GM12873 (cell line): ENCODE measurements around the gene KRTAP5-3.

Experiments
- TF ChIP-seq, protein P1 (sequence below): IDR thresholded peaks from 2 replicates; pipeline ENCODE4 v1.5.1; 2012; ENCODE audit warnings: low read depth, mild to moderate bottlenecking, moderate library complexity, low read length, control low read depth; ENCODE audit not compliant: insufficient read depth; ENCODE audit errors: missing control alignments

KRTAP5-3 gene

DNA sequence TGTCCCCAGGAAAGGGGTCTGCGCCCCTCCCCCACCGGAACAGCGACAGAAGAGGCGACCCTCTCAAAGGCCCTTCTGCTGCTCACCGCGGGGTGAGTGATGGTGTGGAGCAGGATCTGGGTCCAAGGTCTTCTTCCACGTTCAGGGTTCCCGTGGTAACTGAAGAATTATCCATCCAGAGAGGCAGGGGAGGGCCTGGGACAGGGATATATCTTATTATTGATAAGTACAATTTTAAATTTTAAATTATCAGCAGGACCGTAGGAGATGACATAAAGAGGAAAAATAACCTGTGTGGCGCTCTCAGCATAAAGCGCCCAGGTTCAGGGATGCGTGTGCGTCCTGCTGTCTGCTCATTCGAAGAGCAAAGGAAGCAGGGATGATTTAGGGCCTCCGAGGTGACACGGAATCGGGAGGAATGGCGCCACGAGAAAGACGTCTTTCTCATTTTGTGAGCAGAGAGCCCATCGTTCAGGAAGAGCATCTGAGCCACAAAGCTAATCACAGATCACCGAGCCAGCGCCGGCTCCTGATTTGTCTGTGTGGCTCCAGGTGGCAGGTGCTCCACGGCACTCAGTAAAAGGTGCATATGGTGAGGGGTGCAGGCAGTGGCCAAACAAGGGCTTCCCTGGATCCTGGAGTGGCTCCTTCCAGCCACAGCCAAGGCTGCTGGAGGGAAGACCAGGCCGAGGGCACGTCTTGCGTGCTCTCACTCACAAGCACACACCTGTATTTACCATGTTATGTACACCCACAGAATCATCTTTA, 40.6 kb upstream of the KRTAP5-3 start:
- TF ChIP-seq, protein P1, sequence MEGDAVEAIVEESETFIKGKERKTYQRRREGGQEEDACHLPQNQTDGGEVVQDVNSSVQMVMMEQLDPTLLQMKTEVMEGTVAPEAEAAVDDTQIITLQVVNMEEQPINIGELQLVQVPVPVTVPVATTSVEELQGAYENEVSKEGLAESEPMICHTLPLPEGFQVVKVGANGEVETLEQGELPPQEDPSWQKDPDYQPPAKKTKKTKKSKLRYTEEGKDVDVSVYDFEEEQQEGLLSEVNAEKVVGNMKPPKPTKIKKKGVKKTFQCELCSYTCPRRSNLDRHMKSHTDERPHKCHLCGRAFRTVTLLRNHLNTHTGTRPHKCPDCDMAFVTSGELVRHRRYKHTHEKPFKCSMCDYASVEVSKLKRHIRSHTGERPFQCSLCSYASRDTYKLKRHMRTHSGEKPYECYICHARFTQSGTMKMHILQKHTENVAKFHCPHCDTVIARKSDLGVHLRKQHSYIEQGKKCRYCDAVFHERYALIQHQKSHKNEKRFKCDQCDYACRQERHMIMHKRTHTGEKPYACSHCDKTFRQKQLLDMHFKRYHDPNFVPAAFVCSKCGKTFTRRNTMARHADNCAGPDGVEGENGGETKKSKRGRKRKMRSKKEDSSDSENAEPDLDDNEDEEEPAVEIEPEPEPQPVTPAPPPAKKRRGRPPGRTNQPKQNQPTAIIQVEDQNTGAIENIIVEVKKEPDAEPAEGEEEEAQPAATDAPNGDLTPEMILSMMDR: no peak

DNA sequence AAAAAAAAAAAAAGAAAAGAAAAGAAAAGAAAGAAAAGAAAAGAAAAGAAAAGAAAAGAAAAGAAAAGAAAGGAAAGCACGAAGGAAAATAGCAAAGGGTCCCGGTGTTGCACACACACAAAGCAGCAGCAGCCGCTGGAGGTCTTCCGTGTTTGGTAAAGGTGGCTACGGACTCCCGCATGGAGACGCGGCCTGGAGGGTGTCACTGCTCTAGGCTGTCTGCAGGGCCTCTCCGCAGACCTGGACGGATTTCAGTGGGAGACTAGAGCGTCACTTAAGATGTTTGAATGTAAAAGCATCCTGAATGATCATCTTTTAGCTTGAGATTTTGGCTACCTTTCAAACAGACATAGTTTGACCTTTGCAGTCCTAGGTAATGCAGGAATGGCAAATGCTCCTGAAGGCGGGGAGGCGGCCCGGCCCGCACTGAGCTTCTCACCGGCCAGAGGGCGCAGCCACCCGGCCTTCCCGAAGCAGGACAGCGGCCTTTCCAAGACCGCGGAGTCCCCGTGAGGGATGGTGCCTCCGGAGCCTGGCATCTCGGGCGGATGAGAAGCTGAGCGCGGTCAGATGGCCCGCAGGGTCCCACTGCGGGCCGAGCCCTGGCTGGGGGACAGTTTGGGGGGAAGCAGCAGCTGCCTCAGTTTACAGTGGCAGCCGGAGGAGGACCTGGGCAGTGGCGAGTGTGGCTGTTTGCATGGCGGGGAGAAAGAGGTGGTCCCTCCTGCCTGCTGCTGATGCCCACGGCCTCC, 39.8 kb upstream of the KRTAP5-3 start:
- TF ChIP-seq, protein P1: no peak

DNA sequence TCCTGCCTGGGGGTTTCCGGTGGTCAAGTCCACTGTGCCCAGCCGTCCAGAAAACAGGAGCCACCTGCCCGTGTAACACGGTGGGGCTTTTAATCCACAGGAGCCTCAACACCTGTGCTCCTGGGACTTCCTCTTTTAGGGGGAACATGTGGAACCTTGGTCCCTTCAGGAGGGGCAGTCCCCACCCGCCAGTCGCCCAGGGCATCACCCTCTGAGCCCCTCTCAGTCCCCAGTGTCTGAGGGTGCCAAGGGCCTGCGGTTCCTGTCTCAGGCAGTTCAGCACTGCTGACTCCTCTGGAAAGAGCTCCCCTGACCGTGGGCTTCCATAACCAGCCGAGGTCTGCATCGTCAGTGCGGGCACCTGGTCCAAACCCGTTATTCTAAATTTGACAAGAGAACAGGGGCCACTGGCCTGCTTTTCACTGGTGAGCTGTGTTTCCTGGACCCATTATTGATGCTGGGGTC, 37.1 kb upstream of the KRTAP5-3 start:
- TF ChIP-seq, protein P1: no peak

DNA sequence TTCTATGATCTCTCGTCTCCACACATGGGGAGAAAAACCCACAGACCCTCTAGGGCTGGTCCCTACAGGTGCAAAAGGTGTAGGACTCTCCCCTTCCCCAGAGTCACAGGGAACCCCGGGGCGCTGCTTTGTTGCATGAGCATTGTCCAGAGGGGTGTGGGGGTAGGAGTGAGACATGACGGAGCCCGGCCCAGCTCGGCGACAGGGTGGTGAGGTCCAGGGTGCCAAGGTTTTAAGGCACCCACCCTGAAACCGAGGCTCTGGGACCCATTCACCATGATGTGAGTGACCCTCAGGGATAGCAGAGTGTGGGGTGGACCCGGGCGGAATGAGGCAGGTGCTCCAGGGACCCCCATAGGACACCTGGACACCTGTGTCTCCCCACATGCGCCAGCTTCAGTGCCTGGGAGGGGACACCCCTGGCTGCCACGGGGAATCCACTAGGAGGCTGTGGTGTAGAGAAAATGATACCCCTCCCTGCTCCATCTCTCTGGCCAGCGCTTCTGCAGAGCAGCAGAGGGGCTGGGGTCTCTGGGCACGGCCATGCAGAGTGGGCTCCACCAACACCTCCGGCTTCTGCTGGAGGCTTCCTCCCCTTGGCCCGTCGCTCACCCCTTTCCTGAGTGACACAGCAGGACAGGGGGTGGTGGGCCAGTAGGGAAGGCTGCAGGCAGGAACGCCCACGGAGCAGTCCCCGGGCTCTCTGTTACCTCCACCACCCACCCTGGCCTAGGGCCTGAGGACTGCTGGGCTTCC, 36.5 kb upstream of the KRTAP5-3 start:
- TF ChIP-seq, protein P1: no peak

DNA sequence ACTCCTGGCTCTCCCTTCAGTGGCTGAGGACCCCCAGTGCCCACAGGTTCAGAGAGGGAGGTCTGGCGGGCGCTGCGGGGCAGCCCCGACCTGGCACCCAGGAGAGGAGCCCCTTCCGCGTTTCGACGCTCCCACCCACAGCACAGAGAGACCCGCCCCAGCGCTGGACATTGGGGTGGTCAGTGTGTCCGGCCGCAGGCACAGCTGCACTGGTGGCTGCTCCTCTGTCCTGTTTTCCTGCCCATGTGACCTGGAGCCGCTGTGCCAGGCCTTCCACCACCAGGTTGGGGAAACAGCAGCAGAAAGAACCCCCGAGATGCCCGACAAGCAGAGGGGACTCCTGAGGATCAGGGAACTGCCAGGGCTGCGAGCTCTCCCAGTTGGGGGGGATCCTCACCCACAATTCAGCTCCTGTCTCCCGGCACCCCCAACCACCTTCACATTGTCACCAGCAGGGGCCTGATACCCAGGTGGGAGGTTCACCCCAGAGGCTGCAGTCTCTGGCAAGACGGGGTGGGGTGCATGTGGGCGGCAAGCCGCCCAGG, 35.0 kb upstream of the KRTAP5-3 start:
- TF ChIP-seq, protein P1: no peak

DNA sequence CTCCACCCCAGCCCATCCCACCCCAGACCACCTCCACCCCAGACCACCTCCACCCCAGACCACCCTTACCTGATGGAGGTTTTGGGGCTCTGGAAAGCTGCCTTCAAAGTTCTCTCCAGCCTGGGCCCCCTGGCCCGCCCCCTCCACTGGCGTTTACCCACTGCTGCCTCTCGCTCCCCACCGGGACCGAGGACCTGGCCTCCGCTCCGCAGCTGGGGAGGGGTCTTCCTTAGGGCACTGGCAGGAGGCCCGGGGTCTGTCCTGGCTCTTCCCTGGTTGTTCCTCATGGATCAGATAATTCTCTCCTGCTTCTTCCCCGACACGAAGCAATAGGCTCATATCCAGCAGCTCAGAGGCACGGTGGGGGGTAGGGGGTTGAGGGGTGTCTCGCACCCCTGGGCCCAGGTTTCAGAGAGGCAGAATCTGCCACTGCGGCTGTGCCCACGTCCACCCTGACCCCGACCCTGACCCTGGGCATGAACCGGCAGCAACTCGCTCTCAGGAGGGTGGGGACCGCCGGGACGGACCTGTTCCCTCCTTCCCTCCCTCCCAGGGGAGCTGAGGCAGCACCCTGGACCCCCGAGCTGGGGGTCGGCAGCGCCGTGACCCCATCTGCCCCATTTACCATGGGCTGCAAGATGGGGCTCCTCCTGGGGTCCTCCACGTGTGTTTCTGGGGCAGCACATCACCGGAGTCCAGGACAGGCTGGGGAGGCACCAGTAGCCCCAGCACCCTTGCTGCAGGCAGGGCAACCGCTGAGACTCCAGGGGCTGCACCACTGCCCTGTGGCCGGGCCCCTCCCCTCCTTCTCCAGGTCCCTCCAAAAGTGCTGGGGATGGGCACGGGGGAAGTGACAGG, 34.3 kb upstream of the KRTAP5-3 start:
- TF ChIP-seq, protein P1: no peak
